ENCODE data around the gene R3HDM1.

DNA sequence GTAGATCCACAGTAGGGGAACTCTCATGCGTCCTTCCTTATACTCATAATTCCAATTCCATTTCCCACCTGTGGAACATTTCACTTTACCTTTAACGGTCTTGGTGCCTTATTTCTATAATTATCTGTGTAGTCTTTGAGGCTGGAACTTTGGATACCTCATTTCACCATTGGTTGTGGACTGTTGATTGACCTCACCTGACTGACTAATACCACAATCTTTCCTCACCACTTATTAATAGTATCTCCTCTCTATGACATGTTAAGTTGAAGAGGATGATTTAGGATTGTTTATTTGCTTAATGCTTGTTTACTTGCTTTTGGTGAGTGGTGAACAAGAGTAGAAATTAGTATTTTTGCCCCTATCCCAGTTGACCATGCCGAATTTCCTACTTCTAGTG, 50.0 kb downstream of the R3HDM1 start:
- TF ChIP-seq, protein P1, sequence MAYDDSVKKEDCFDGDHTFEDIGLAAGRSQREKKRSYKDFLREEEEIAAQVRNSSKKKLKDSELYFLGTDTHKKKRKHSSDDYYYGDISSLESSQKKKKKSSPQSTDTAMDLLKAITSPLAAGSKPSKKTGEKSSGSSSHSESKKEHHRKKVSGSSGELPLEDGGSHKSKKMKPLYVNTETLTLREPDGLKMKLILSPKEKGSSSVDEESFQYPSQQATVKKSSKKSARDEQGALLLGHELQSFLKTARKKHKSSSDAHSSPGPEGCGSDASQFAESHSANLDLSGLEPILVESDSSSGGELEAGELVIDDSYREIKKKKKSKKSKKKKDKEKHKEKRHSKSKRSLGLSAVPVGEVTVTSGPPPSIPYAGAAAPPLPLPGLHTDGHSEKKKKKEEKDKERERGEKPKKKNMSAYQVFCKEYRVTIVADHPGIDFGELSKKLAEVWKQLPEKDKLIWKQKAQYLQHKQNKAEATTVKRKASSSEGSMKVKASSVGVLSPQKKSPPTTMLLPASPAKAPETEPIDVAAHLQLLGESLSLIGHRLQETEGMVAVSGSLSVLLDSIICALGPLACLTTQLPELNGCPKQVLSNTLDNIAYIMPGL (CRISPR knock-in tag; IDR thresholded peaks at IDR 0.05; ENCODE audit: borderline replicate concordance): no peak
- TF ChIP-seq, protein P2, sequence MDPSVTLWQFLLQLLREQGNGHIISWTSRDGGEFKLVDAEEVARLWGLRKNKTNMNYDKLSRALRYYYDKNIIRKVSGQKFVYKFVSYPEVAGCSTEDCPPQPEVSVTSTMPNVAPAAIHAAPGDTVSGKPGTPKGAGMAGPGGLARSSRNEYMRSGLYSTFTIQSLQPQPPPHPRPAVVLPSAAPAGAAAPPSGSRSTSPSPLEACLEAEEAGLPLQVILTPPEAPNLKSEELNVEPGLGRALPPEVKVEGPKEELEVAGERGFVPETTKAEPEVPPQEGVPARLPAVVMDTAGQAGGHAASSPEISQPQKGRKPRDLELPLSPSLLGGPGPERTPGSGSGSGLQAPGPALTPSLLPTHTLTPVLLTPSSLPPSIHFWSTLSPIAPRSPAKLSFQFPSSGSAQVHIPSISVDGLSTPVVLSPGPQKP (IDR thresholded peaks at IDR 0.05; ENCODE audit: low read depth, low read length): no peak
- TF ChIP-seq MYC (IDR thresholded peaks at IDR 0.05; ENCODE audit: borderline replicate concordance, low read length): no peak
- TF ChIP-seq, protein P3, sequence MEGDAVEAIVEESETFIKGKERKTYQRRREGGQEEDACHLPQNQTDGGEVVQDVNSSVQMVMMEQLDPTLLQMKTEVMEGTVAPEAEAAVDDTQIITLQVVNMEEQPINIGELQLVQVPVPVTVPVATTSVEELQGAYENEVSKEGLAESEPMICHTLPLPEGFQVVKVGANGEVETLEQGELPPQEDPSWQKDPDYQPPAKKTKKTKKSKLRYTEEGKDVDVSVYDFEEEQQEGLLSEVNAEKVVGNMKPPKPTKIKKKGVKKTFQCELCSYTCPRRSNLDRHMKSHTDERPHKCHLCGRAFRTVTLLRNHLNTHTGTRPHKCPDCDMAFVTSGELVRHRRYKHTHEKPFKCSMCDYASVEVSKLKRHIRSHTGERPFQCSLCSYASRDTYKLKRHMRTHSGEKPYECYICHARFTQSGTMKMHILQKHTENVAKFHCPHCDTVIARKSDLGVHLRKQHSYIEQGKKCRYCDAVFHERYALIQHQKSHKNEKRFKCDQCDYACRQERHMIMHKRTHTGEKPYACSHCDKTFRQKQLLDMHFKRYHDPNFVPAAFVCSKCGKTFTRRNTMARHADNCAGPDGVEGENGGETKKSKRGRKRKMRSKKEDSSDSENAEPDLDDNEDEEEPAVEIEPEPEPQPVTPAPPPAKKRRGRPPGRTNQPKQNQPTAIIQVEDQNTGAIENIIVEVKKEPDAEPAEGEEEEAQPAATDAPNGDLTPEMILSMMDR (IDR thresholded peaks at IDR 0.05): no peak
- TF ChIP-seq PHF8 (IDR thresholded peaks at IDR 0.05; ENCODE audit: borderline replicate concordance, low read depth): no peak
- no peak for TF ChIP-seq EP300 (IDR thresholded peaks at IDR 0.05)
- no peak for TF ChIP-seq CHD2 (IDR thresholded peaks at IDR 0.05; ENCODE audit: low read length, partially characterized antibody)
- TF ChIP-seq JUNB (IDR thresholded peaks at IDR 0.05): no peak
- TF ChIP-seq, protein P4, sequence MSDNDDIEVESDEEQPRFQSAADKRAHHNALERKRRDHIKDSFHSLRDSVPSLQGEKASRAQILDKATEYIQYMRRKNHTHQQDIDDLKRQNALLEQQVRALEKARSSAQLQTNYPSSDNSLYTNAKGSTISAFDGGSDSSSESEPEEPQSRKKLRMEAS (IDR thresholded peaks at IDR 0.05): no peak
- TF ChIP-seq ZNF302 (CRISPR knock-in tag; IDR thresholded peaks at IDR 0.05): no peak

Data from A549 (cell line).